GM12872 (cell line): ENCODE measurements around the gene TMEM222.

Experiments used
- TF ChIP-seq, protein P1 (sequence below): IDR thresholded peaks from 3 replicates; pipeline ENCODE4 v1.5.1; 2011; ENCODE audit warnings: low read depth, mild to moderate bottlenecking, low read length, moderate library complexity; ENCODE audit not compliant: insufficient read depth

Gene TMEM222

DNA sequence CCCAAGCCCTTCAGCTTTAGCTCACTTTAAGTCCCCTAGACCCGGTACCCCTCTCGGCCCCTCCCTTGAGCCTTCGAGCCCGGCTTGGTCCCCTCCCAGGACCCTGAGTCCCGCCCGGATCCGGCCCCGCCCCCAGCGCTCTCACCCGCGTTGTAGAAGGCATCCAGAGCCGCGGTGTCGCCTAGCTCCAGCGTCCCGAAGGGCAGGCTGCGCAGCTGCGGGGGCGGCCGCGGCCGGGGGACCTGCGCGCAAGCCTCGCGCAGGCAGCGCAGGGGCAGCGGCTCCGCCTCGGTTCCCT, 44.1 kb downstream of the TMEM222 start:
- TF ChIP-seq, protein P1, sequence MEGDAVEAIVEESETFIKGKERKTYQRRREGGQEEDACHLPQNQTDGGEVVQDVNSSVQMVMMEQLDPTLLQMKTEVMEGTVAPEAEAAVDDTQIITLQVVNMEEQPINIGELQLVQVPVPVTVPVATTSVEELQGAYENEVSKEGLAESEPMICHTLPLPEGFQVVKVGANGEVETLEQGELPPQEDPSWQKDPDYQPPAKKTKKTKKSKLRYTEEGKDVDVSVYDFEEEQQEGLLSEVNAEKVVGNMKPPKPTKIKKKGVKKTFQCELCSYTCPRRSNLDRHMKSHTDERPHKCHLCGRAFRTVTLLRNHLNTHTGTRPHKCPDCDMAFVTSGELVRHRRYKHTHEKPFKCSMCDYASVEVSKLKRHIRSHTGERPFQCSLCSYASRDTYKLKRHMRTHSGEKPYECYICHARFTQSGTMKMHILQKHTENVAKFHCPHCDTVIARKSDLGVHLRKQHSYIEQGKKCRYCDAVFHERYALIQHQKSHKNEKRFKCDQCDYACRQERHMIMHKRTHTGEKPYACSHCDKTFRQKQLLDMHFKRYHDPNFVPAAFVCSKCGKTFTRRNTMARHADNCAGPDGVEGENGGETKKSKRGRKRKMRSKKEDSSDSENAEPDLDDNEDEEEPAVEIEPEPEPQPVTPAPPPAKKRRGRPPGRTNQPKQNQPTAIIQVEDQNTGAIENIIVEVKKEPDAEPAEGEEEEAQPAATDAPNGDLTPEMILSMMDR = no peak

GRCh38 chr1:27366411-27367159, 44.6 kb downstream of the TMEM222 start, which contains the start of gene MAP3K6:
TSS of gene MAP3K6 (minus strand) at chr1:27366961. CDS start at chr1:27366597, 364 bp downstream.
- TF ChIP-seq, protein P1 = peak; percentile 45; the same call in 2 of the 3 replicates

- TF ChIP-seq, protein P1 = no peak
These were observed 45.2 kb downstream of the TMEM222 start for GRCh38 chr1:27367160-27367650.

DNA sequence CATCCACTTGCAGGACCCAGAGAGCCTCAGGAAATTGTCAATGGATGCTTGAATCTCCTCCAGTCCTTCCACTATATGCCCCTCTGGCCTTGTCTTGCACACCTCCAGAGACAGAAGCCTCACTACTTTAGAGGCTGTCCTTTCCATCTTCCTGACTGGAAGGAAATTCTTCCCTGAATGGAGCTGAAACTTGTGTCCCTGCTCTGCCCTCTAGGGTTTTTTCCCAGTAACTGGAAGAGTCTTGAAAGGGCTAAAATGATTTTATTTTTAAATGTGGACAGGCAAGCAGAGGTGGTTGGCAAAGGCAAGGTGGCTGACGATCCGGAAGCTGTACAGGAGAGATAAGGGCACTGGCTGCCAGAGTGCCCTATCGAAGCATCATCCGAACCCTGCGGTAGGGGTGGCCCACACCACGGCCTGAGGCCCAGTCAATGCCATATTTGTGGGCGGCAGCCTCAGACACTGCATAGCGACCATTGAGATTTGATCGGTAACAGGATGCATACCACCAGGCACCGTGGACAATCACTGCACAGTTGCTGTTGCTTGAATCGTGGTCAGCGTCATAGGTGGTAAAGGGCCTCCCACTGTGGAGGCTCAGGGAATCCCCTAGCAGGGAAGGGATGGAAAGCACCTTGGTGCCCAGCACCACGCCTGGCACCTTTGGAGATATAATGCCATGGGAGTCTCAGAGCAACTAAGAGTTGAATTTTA, 47.1 kb downstream of the TMEM222 start:
- TF ChIP-seq, protein P1 = no peak

DNA sequence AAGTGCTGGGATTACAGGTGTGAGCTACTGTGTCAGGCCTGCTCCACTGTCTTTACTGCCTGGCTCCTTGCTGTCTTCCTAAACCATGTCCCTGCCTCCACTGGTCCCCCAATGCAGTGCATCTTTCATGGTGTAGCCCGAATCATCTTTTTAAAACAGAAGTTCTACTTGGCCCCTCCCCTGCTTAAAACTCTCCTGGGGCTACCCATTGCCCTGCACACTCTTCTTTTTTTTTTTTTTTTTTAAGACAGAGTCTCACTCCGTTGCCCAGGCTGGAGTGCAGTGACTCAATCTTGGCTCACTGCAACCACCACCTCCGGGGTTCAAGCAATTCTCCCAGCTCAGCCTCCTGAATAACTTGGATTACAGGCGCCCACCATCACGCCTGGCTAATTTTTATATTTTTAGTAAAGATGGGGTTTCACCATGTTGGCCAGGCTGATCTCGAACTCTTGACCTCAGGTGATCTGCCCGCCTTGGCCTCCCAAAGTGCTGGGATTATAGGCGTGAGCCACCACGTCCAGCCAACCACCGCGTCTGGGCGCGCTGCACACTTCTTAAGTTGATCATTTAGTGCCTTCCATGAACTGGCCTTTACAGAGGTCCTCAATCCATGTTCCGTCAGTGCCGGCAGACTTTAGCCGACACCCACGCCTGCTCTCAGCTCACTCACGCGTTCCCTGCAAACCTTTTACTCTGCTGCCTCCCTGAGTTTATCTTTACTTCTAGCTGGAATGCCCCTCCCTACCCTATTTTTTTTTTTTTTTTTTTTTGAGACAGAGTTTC, 50.3 kb downstream of the TMEM222 start:
- TF ChIP-seq, protein P1 = no peak

GRCh38 chr1:27372808-27373690, 51.1 kb downstream of the TMEM222 start:
- TF ChIP-seq, protein P1 = peak; percentile 43; the same call in 2 of the 3 replicates
